Endometrium (tissue), 2 donors: ENCODE data around the gene PPM1H.
"Not testable (repeated sequence)": the region's sequence is repeated elsewhere in the genome, so short reads cannot be mapped to it uniquely, and the experiment has no call there.

Experiments
- FAIRE-seq: peaks from 2 replicates; lab custom pipeline; 2012; peaks lifted over from hg19 to GRCh38; lab: Jason Lieb, UNC
- donor health status: control.
- donor health status: control.

Gene PPM1H

DNA sequence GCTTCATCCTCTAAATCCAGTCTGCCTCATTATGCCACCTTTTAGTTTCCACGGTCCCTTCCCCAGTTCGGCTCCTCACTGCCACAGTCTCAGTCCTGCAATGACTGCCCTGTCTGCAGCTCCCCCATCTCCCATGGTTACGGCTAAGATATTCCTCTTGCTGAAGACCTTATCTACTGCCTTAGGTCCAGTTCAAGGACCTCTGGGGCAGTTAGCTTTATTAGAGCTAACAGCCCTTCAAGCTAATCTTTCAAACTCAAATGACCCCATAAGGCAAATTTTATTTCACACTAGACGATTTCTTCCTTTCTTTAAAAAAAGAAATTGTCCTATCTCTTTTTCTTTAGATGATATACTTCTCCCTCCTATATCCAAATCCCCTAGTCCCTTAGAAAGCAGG, 253.6 kb downstream of the PPM1H start:
- no peak for FAIRE-seq

DNA sequence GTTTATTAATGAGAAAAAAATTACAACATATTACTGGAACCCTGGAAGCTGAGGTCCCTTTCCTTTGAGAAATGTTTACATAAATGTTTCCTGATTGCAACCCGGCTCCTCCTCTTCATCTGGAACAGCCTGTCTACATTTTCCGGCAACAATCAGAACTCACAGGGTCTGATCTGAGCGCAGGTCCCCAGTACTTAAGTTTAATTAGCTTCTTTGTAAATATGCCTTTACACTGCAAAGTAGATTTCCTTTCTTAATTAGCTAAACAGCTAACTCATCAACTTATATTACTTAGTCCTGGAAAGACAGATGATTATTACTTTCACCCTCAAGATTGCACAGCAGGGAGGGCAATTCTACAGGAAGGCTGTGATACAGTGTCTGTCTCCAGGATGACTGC, 255.3 kb downstream of the PPM1H start:
- no peak for FAIRE-seq

DNA sequence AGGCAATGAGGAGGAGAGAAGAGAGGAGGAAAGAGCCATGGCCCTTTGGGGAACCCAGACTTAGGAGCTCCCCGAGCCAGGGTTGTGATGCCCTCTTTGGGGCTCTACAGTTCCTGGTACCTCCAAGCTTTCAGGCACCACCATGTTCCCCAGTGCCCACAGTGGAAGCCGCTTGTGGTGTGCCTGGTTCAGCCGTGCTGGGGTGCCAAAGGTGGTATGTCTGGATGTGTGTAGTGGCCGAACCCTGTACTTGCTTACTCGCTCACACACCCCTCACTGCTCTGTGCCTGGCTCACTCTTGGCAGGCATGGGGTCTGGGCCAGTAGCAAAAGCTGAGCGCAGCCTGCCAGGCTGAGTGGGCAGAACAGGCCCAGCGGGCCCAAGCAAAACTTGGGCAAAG, 257.6 kb downstream of the PPM1H start:
- no peak for FAIRE-seq

DNA sequence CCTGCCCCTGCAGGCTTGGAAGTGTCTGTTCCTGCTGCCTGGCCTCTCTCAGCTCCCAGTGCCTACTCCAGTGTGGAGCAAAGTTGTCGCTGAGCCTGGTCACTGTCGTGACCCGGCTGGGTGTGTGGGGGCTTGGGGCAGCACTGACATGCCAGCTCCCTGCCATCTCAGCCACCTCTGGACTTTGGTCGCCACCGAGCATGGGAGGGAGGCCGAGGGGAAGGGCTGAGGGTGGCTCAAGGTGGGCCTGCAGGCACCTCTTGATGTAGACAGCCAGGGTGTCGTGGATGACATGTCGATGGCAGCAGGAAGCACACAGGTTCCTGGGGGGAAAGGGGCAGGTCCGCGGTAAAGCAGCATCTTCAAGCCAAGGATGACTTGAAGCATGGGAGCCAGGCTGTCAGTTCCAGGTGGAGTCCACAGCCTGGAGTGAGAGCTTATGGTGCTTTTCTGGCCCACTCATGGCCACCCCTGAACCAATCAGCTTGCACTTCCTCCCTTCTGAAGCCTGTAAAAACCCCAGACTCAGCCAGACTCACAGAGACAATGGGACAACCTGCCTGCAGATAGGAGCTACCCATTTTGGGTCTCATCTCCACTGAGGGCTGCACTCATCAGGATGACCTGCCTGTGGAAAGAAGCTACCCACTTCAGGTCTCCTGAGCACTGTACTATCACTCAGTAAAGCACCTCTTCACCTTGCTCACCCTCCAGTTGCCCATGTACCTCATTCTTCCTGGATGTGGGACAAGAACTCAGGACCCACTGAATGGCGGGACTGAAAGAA, 258.2 kb downstream of the PPM1H start:
- no peak for FAIRE-seq

DNA sequence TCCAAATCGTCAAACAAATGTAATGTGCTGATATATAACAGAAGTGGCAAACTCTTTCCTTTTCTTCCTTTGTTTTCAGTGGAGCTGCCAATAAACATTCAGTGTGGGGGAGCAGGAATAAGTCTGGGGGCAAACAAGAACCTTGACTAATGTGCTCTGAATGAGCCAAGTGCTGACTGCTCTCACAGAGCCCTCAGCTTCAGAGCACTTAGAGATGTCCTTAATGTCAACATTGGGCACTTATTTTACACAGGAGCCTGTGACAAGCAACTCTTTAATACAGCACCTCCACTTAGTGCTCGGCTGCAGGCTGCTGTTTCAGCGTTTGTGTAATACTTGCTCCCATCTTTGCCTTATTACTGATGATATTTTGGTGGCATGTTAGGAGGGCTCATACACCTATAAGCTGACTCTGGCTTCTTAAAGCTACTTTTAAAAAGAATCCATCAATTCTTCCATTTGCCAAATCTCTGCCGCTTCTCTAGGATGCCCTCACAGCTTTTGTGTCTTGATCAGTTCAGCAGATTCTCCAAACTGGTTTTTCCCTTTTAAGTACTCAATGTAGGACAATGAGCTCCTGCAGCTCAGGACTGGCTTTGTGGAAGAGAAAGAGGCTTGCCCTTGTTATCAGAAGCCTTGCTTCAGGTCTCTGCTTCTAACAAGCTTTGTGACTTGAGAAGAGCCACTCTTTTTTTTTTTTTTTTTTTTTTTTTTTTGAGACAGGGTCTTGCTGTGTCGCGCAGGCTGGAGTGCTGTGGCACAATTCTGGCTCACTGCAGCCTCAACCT, 261.7 kb downstream of the PPM1H start:
- no peak for FAIRE-seq

DNA sequence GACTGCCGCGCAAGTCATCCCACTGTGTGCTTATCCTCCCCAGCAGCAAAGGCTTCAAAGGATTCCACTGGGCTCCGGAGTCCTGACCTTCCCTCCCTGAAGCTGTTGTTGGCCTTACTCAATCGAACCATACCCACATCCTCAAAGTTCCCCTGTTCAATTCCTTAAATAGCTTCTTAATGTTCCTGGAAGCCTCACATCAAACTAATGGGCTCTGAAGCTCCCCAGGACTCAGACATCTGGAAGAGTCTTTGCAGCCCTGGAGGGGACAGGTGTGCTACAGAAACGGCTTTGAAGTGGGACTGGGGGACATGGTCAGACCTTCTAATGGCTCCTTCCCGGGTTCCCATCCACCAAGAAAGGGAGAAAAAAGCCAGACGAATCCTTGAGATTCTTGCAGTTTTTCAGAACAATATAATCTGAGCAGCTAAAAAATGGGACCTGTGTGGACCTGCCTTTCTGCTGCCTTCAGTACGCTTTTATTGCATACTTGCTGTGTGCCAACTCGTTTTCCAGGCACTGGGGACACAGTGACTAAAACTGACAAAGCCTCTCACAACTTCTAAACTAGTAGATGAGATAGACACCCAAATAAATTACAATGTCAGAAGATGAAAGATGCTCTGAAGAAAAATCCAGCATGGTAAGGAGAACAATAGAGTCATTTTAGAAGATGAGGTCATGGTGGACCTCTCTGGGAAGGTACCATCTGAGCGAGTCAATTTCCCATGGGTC, 263.8 kb downstream of the PPM1H start:
- FAIRE-seq = no peak

DNA sequence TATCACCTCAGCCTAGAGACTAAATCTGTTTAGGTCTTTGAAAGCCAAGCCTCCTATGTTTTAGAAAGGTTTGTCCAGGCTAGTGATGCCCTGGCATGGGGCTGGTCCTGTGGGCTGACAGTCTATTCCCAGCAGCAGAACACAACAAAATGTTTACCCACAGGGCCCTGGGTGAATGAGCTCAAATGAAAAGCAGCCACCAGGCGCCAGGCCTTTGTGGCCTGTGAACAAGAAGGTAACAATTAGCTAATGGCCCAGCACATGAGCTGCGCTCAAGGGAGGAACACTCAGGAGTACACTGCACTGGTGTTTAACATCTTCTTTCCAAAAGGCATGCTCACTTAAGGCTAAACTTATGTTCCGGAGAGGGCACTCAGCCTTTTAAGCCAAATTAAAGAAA, 266.2 kb downstream of the PPM1H start:
- no peak for FAIRE-seq

DNA sequence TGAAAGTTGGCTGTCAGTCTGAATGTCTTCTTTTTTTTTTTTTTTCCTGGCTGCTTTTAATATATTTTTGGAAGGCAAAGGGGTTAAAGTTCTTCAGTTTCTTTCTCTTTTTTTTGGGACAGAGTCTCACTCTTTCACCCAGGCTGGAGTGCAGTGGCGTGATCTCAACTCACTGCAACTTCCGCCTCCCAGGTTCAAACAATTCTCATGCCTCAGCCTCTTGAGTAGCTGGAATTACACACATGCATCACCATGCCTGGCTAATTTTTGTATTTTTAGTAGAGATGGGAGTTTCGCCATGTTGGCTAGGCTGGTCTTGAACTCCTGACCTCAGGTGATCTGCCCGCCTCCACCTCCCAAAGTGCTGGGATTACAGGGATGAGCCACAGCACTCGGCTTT, 270.0 kb downstream of the PPM1H start:
- FAIRE-seq = not testable (repeated sequence)

DNA sequence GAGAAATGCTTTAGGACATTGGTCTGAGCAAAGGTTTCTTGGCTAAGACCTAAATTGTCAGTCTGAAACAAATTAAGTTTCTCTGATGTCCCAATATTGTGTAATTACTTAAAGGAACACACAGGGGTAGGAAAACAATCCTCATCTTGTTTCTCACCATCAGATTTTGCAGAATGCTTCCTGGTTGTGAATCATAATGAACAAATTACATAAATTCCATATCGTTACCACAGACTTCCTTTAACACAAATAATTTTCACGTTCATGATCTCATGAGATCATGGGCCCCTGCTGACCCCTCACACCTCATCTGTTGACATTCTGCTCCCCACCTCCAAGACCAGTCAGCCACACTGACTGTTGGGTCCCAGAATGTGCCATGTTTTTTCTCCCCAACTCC, 274.2 kb downstream of the PPM1H start:
- no peak for FAIRE-seq

DNA sequence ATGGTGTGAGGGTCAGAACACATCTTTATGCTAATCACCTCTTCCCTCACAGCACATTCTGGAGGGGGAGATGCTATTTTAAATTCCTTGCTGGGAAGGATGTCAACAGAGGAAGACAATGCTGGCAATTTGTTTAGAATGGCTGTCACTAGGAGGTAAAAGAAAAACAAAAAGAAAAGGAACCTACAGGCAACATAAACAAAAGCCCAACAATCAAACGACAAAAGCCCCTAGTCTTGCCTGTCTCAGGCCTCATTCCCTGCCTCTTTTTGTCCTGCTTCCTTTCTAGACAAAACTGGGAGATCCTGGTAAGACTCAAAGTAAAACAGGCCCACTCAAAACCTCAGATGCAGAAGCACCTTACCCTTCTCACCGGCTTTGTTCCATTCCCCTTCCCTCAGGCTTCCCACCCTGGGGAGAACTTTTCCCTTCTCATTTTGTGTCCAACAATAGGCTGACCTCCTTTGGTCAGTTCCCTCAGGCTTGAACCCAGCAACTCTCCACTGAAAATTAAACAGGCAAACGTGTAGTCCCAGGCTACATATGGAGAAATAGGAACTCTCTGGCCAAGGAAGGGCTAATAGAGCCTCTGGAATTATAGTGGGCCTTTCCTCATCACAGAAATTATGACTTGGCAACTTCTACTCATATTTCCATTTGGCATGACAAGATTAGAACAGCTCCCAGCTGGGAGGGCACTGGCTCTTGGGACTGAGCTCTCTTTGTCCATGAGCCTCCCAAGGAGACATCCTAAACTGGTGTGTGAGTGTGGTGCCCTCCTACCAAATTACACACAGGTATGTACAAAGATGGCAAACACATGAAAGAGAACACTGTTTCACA, 275.3 kb downstream of the PPM1H start:
- FAIRE-seq = no peak

DNA sequence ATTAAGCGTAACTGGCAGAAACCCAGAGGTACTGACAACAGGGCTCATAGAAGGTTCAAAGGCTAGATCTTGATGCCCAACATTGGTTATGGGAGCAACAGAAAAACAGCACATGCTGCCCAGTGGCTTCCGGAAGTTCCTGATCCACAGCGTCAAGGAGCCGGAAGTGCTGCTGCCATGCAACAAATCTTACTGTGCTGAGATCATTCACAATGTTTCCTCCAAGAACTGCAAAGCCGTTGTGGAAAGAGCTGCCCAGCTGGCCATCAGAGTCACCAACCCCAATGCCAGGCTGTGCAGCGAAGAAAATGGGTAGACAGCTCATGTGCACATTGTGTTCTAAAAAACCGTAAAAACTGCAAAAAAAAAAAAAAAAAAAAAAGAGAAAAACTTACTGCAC, 276.0 kb downstream of the PPM1H start:
- FAIRE-seq = no peak

DNA sequence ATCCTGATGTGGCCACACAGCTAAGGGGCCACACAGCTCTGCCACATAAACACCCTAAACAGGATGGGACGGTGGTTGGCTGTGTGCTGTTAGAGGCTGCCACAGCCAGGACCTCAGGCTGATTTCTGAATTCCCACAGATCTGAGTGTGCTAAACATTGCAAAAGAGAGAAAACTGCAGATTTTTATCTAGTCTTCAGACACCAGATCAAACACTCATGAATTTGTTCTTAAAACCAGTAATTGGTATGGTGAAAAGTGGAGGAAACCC, 277.7 kb downstream of the PPM1H start:
- FAIRE-seq = no peak

DNA sequence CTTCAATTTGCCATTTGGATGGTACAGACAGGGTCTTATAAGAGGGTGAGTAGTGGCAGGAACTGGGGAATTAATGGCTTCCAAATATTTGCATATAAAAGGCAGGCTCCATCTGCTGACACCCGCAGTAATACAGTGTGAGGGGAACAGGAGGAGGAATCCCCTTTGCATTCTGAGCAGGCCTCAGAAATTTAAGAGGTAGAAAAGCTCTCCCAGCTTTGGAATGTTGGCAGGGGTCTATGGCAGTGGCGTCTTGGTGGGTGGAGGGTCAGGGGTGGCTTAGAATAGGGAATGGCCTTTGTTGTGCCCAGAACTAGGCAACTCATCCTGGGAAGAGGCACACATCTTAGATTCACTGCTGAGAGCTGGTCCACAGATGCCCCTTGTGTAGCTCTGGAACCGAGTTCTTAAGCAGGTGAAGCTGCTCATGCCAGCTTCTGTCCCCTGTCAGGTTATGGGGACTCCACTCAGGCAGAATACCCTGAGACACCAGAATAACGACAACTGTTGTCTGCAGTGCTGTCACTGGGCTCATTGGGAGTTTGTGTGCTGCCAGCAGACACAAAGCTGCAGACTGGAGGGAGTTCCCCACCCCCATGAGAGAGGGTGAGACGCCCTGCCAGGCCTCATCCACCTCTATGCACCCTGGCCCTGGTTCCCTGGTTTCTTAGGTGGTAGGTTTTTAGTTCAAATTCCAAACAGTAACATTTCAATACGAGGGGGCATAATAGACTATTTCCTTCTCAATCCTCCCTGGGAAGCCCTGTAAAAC, 278.2 kb downstream of the PPM1H start:
- no peak for FAIRE-seq

DNA sequence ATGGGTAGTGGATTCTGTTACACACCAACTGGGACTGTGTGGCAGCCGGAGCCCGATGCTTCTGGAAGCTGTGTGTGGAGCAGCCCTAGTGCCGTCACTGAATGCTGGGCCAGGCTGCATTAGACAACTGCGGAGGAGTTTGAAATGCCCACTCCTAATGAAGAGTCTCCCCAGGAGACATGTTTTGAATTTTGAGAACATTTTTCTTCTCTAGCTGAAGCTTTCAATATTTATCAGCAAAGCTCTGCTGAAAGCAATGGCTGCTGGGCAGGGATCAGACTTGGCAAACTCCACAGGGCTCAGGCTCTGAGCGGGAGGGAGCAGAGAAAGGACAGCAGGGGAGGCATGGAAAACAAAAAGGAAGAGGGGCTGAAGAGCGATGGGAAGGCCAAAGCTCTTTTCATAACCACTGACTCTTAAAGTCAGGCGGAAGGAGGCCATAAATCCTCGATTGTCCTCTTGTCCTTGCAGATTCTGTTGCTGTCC, 279.2 kb downstream of the PPM1H start:
- FAIRE-seq = no peak

DNA sequence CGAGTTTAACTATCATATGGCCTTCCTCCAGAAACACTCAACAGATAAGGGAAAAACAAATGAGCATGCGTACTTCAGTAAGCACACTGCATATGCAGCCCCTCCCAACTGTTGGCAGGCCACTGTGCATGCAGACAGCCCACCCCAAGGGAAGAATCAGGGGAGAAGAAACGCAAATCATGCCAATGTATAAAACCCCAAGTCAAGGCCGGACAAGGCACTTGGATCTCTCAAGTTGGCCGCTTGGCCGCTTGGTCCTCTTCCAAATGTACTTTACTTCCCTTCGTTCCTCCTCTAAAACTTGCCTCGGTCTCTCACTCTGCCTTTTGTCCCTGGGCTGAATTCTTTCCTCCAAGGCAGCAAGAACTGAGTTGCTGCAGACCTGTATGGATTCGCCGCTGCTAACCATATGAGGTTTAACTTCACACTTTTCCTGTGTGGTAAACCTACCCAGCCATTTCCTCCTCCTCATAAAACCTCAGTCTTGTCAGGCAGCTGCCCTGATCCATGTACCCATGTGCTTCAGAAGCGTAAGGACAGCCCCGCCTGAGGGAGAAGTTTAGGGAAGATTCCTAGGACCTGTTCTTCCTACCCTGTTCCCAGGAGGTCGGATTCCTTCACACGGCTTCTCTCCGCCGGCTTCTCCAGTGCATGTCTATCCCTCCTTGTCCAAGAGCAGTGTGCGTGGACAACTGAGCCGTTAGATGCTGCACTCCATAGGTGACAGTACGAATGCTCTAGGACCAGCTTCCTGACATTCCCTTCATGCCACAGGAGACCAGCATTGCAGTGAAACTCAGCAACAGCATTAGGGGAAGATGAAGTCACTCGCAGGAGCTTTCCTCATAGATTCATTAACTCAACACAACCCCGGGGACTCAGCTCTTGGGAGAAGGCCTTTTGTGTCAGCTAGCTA, 280.4 kb downstream of the PPM1H start:
- FAIRE-seq = no peak

DNA sequence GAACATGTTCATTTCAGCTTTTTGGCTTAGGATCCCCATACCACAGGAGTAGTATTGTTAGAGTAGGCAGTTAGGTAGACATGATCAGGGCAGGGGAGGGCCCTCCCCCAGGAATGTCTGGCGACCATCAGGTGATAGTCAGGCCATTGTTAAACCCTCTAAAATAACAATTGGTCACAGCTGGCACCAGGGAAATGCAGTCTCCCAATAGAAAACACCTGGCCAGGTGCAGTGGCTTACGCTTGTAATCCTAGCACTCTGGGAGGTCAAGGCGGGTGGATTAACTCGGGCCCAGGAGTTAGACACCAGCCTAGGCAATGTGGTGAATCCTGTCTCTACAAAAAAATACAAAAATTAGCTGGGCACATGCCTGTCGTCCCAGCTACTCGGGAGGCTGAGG, 281.2 kb downstream of the PPM1H start:
- no peak for FAIRE-seq

DNA sequence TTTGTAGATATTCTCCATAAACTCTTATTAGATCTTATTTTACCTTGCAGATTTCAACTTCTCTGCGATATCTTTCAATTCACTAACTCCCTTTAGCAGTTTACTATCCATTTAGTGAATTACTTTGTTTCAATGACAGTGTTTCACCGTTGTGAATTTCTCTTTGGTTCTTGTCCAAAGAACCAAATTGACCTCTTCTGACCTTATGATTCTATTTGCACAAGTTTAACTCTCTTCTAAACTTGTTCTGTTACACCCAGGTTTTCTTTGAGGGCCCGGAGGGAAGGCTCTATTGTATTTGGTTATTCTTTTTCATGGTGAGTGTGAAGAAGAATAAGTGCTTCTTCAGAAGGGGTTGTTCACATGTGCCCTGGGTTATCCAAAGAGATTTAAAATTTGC, 281.6 kb downstream of the PPM1H start:
- no peak for FAIRE-seq

DNA sequence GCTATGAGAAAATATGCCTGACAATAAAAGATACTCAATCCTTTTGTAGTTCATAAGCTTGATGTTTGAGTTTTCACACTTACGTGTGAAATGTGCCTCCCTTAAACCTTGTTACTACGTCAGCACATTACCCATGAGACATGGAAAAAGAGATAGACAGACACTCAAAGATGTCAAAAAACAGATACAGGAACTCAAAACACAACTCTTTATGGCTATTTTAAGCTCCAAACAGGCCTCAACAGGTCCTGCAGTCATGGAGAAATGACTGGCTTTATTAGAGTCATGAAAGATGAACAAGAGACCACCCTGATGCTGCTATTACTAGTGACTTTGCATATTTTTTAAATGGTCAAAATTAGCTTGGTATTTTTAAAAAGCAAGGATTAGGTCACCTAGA, 283.8 kb downstream of the PPM1H start:
- FAIRE-seq = no peak

DNA sequence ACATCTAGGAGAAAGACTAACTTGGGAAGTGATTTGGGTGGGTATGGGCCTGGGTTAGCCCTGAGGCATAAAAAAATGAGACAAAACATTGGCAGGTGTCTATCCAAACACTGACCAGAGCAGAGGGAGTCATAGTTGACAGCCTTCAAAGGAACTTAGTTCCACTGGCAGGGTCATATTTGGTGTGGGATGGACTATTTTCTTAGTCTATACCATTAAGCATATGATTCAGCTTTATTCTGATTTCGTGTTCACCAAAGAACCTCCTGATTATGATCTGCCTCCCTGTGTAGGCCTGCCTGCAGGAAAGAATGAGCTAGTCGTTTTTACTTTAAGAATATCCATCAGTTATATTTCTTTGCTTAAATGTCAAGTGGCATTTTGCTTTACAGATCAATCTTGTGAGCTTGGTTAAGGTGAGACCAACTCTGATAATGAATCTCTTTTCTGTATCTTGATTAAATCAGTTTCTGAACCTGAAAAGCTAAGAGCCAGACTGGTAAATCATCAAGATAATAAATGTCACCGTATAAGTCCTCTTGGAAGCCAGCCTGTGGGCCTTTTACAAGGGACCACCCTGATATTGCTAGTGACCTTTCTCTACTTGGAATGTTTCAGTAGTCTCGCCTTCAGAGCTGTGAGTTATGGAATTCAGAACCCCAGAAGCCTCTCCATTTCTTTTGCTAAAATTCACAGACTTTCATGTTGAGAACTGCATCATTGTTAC, 285.4 kb downstream of the PPM1H start:
- FAIRE-seq = no peak

DNA sequence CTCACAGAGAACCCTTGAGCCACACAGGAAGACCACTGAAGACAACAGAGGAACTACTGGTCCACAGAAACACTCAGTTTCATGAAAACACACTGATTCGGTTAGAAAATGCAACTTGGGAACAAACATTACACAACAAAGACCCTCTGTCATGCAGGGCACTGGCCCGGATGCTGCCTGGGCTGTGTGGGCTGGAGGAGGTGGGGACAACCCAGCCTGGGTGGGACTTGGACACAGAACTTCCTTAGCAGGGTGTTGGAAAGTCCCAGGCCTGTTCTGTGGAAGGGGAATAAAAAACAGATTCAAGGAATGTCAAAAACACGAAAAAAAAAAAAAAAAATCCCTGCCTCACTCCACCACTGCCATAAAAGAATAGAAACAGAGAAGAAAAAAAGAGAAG, 287.4 kb downstream of the PPM1H start:
- FAIRE-seq = no peak
